Measurements from ENCODE around the gene MLXIP.
"Not testable (repeated sequence)": the region's sequence is repeated elsewhere in the genome, so short reads cannot be mapped to it uniquely, and the experiment has no call there.

The MLXIP gene

GRCh38 chr12:122176473-122176872 is 97.9 kb downstream of the MLXIP start:
- not testable (repeated sequence) for H3K27ac ChIP-seq (ENCODE audit: low read depth, low read length)

GRCh38 chr12:122182887-122183587 is 104.5 kb downstream of the MLXIP start, which contains the start of gene LRRC43:
Gene LRRC43, plus strand, starts transcription at chr12:122183123. Its CDS starts 22 bp downstream, at chr12:122183145.
- Histone ChIP-seq H3K9me3 (ENCODE audit: insufficient read depth, low read depth, low read length) (no peaks in the 10 kb centered on the region), H3K9ac (ENCODE audit: low read depth, low read length) (no peak within 1 kb of the TSS), H3K27ac (ENCODE audit: low read depth, low read length) (no peak within 1 kb of the TSS), H3K4me1 (ENCODE audit: insufficient read depth, low read length) (no peaks in the 10 kb centered on the region), H3K27me3 (ENCODE audit: insufficient read depth, low read length) (peaks cover 22% of the 10 kb centered on the region), H3K4me3 (ENCODE audit: low read length) (peak within 1 kb of the TSS; percentile 52), H3K36me3 (ENCODE audit: insufficient read depth, low read length) (no peaks in the 10 kb centered on the region)
- 4% methylated on average over 63 of the region's 63 CpGs for WGBS

More at GRCh38 chr12:122176473-122176872, 97.9 kb downstream of the MLXIP start:
- H3K36me3 ChIP-seq (ENCODE audit: insufficient read depth, low read length); H3K9ac ChIP-seq (ENCODE audit: low read depth, low read length); H3K4me3 ChIP-seq (ENCODE audit: low read length); H3K4me1 ChIP-seq (ENCODE audit: insufficient read depth, low read length); H3K27me3 ChIP-seq (ENCODE audit: insufficient read depth, low read length); H3K9me3 ChIP-seq (ENCODE audit: insufficient read depth, low read depth, low read length): not testable (repeated sequence)
- WGBS: 100% methylated on average over 3 of the region's 4 CpGs

DNA sequence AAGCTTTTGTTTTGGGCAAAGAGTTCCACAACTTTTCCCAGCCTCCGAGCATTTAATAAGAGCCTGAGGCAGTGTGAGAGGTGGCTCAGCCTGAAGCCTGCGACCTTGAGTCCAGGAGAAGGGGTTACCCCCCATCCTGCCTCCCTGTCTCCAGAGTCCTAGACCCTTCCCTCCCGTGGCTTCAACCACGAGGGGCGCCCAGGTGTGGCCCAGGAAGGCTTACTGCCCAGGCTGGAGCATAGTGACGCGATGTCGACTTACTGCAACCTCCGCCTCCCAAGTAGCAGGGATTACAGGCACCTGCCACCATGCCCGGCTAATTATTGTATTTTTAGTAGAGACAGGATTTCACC is 105.0 kb downstream of the MLXIP start:
- Histone ChIP-seq H3K27me3 (ENCODE audit: insufficient read depth, low read length) (peaks cover 22% of the 10 kb centered on the region), H3K36me3 (ENCODE audit: insufficient read depth, low read length) (no peaks in the 10 kb centered on the region), H3K4me3 (ENCODE audit: low read length) (peak overlapping the region; percentile 52), H3K9ac (ENCODE audit: low read depth, low read length) (no peak overlapping the region), H3K27ac (ENCODE audit: low read depth, low read length) (no peak overlapping the region), H3K4me1 (ENCODE audit: insufficient read depth, low read length) (no peaks in the 10 kb centered on the region), H3K9me3 (ENCODE audit: insufficient read depth, low read depth, low read length) (no peaks in the 10 kb centered on the region)
- WGBS: 79% methylated on average over 10 of the region's 10 CpGs

GRCh38 chr12:122184517-122184916 is 106.0 kb downstream of the MLXIP start:
- 83% methylated on average over 18 of the region's 18 CpGs for WGBS
- no peak overlapping the region for H3K9ac ChIP-seq (ENCODE audit: low read depth, low read length)
- no peak overlapping the region for H3K4me3 ChIP-seq (ENCODE audit: low read length)
- no peak overlapping the region for H3K27ac ChIP-seq (ENCODE audit: low read depth, low read length)
- no peaks in the 10 kb centered on the region for H3K36me3 ChIP-seq (ENCODE audit: insufficient read depth, low read length)
- H3K9me3 ChIP-seq (ENCODE audit: insufficient read depth, low read depth, low read length): no peaks in the 10 kb centered on the region
- H3K4me1 ChIP-seq (ENCODE audit: insufficient read depth, low read length): no peaks in the 10 kb centered on the region
- H3K27me3 ChIP-seq (ENCODE audit: insufficient read depth, low read length): peaks cover 22% of the 10 kb centered on the region

DNA sequence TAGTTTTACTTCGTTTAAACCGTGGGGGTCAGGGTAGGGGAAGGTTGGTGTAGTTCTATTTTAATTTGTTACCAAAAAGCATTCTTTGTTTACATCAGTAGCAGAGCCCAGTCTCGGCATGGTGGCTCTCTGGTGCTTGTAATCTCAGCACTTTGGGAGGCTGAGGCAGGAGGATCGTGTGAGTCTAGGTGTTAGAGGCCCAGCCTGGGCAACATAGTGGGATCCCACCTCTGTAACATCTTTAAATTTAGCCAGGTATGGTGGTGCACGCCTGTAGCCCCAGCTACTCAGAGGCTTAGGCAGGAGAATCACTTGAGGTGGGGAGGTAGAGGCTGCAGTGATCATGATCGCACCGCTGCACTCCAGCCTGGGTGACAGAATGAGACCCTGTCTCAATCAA is 106.5 kb downstream of the MLXIP start:
- H3K4me3 ChIP-seq (ENCODE audit: low read length): no peak overlapping the region
- WGBS: 88% methylated on average over 7 of the region's 7 CpGs
- H3K27ac ChIP-seq (ENCODE audit: low read depth, low read length): no peak overlapping the region
- H3K36me3 ChIP-seq (ENCODE audit: insufficient read depth, low read length): no peaks in the 10 kb centered on the region
- peaks cover 22% of the 10 kb centered on the region for H3K27me3 ChIP-seq (ENCODE audit: insufficient read depth, low read length)
- H3K9me3 ChIP-seq (ENCODE audit: insufficient read depth, low read depth, low read length): no peaks in the 10 kb centered on the region
- H3K4me1 ChIP-seq (ENCODE audit: insufficient read depth, low read length): no peaks in the 10 kb centered on the region
- no peak overlapping the region for H3K9ac ChIP-seq (ENCODE audit: low read depth, low read length)

DNA sequence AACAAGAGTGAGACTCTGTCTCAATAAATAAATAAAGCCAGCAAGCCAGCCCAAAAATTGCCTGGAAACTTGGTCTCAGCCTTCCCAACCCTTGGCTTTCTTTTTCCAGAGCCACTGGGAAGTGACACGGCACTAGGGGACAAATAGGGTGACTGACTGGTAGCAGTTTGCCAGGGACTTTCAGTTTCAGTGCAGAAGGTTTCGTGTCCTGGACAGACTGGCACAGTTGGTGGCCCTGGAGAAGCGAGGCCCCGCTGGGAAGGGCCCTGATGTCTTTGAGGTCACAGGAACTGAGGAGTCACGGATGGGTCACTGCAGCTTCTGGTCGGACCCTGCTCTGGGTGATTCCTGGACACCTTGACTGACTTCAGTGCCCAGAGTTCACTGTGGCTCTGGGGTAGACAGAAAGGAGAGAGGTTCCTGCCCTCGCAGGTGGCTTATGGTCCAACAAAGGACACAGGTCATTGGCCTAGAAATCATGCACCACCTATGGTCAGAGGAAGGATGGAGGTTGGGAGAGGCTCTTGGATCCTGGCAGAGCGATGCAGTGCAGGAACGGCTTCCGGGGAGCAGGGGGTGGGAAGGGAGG is 107.0 kb downstream of the MLXIP start:
- no peak overlapping the region for H3K27ac ChIP-seq (ENCODE audit: low read depth, low read length)
- H3K27me3 ChIP-seq (ENCODE audit: insufficient read depth, low read length): peaks cover 22% of the 10 kb centered on the region
- H3K4me1 ChIP-seq (ENCODE audit: insufficient read depth, low read length): no peaks in the 10 kb centered on the region
- H3K9me3 ChIP-seq (ENCODE audit: insufficient read depth, low read depth, low read length): no peaks in the 10 kb centered on the region
- no peaks in the 10 kb centered on the region for H3K36me3 ChIP-seq (ENCODE audit: insufficient read depth, low read length)
- H3K9ac ChIP-seq (ENCODE audit: low read depth, low read length): no peak overlapping the region
- H3K4me3 ChIP-seq (ENCODE audit: low read length): no peak overlapping the region
- 93% methylated on average over 10 of the region's 10 CpGs for WGBS

- no peak overlapping the region for H3K4me3 ChIP-seq (ENCODE audit: low read length)
Measured at GRCh38 chr12:122187466-122187865, 108.9 kb downstream of the MLXIP start.

GRCh38 chr12:122189626-122190475 is 111.3 kb downstream of the MLXIP start:
- no peak overlapping the region for H3K9ac ChIP-seq (ENCODE audit: low read depth, low read length)
- no peaks in the 10 kb centered on the region for H3K4me1 ChIP-seq (ENCODE audit: insufficient read depth, low read length)
- H3K9me3 ChIP-seq (ENCODE audit: insufficient read depth, low read depth, low read length): no peaks in the 10 kb centered on the region
- WGBS: 93% methylated on average over 34 of the region's 34 CpGs
- no peaks in the 10 kb centered on the region for H3K36me3 ChIP-seq (ENCODE audit: insufficient read depth, low read length)
- no peak overlapping the region for H3K27ac ChIP-seq (ENCODE audit: low read depth, low read length)
- H3K4me3 ChIP-seq (ENCODE audit: low read length): no peak overlapping the region
- H3K27me3 ChIP-seq (ENCODE audit: insufficient read depth, low read length): no peaks in the 10 kb centered on the region

More at GRCh38 chr12:122187466-122187865, 108.9 kb downstream of the MLXIP start:
- Histone ChIP-seq H3K27me3 (ENCODE audit: insufficient read depth, low read length) (peaks cover 22% of the 10 kb centered on the region), H3K9ac (ENCODE audit: low read depth, low read length) (no peak overlapping the region), H3K9me3 (ENCODE audit: insufficient read depth, low read depth, low read length) (no peaks in the 10 kb centered on the region), H3K36me3 (ENCODE audit: insufficient read depth, low read length) (no peaks in the 10 kb centered on the region), H3K27ac (ENCODE audit: low read depth, low read length) (no peak overlapping the region), H3K4me1 (ENCODE audit: insufficient read depth, low read length) (no peaks in the 10 kb centered on the region)
- 89% methylated on average over 12 of the region's 12 CpGs for WGBS

- no peak overlapping the region for H3K4me3 ChIP-seq (ENCODE audit: low read length)
- no peaks in the 10 kb centered on the region for H3K27me3 ChIP-seq (ENCODE audit: insufficient read depth, low read length)
- H3K4me1 ChIP-seq (ENCODE audit: insufficient read depth, low read length): no peaks in the 10 kb centered on the region
- 59% methylated on average over 15 of the region's 18 CpGs for WGBS
- no peak overlapping the region for H3K9ac ChIP-seq (ENCODE audit: low read depth, low read length)
- H3K36me3 ChIP-seq (ENCODE audit: insufficient read depth, low read length): no peaks in the 10 kb centered on the region
- H3K27ac ChIP-seq (ENCODE audit: low read depth, low read length): no peak overlapping the region
- no peaks in the 10 kb centered on the region for H3K9me3 ChIP-seq (ENCODE audit: insufficient read depth, low read depth, low read length)
Measured at GRCh38 chr12:122190842-122191668, 112.5 kb downstream of the MLXIP start.

- Histone ChIP-seq H3K36me3 (ENCODE audit: insufficient read depth, low read length) (no peaks in the 10 kb centered on the region), H3K27me3 (ENCODE audit: insufficient read depth, low read length) (no peaks in the 10 kb centered on the region), H3K9ac (ENCODE audit: low read depth, low read length) (no peak overlapping the region), H3K27ac (ENCODE audit: low read depth, low read length) (no peak overlapping the region), H3K4me1 (ENCODE audit: insufficient read depth, low read length) (no peaks in the 10 kb centered on the region), H3K9me3 (ENCODE audit: insufficient read depth, low read depth, low read length) (no peaks in the 10 kb centered on the region), H3K4me3 (ENCODE audit: low read length) (no peak overlapping the region)
- WGBS: 95% methylated on average over 11 of the region's 11 CpGs
Measured at GRCh38 chr12:122192441-122192840, 113.9 kb downstream of the MLXIP start.

Data from HUES64 (cell line).